K562 (cell line): ENCODE data around the gene BMF. TPM values are rescaled to one million over a fixed set of nuclear protein-coding genes. Genes with fewer than 3 reads are reported as not detected.

Source experiments
- PRDM10 ChIP-seq: fragments of 450-650 bp; IDR thresholded peaks from 2 replicates; pipeline ENCODE4 v1.6.1; 2018; ENCODE audit not compliant: partially characterized antibody
- WHSC1 ChIP-seq: IDR thresholded peaks from one replicate; pipeline ENCODE4 v1.6.1; 2012; ENCODE audit warnings: low read length, control low read depth, inconsistent platforms
- polyA plus RNA-seq, 8 experiments: library from polyadenylated mRNA; depleted of rRNA in 4 of 8; stranded (reverse) in 5 of 8; unstranded in 3 of 8; fragments of >200 nt; fragmentation: Nextera tagmentation in 2 of 8; fragmentation: Illumina TruSeq in 1 of 8; extraction: Ambion mirVana in 2 of 8; extraction: Trizol in 1 of 8; gene quantifications; 2 replicates each; pipeline versions ENCODE4 v1.2.1 to v1.2.3, GENCODE V29; 2011 to 2014; ENCODE audit warnings: inconsistent platforms in 1 of 8, missing spikeins in 1 of 8
- total RNA-seq, 7 experiments: library from RNA; depleted of rRNA in 6 of 7; stranded (reverse); fragments of >200 nt in 6 of 7; fragmentation: Illumina TruSeq in 2 of 7; extraction: Trizol in 2 of 7; gene quantifications; 2 replicates each; pipeline versions ENCODE4 v1.2.1 to v1.2.3, GENCODE V29; 2011 to 2021; ENCODE audit warnings: low replicate concordance in 1 of 7
- TF ChIP-seq, protein P1 (sequence below), 2 experiments: fragments of 450-650 bp; formaldehyde crosslinking in 1 of 2; IDR thresholded peaks; 2 replicates each; pipeline versions ENCODE4 v1.4.0 to v1.6.1; 2014 to 2020; ENCODE audit warnings: mild to moderate bottlenecking in 2 of 2, borderline replicate concordance in 1 of 2, low read depth in 1 of 2
- TF ChIP-seq, protein P2 (sequence below): sonication (generic); formaldehyde crosslinking; IDR thresholded peaks from 2 replicates; pipeline ENCODE4 v1.9.0; 2022; ENCODE audit warnings: mild to moderate bottlenecking, missing genetic modification reagents

Gene BMF
- total and polyA plus RNA-seq, 9 of the 15 experiments (the other 6 are each of a cell fraction or from before 2014, with no cell fraction given): 0.25 to 0.91 (median 0.59) TPM; not detected in 2

DNA sequence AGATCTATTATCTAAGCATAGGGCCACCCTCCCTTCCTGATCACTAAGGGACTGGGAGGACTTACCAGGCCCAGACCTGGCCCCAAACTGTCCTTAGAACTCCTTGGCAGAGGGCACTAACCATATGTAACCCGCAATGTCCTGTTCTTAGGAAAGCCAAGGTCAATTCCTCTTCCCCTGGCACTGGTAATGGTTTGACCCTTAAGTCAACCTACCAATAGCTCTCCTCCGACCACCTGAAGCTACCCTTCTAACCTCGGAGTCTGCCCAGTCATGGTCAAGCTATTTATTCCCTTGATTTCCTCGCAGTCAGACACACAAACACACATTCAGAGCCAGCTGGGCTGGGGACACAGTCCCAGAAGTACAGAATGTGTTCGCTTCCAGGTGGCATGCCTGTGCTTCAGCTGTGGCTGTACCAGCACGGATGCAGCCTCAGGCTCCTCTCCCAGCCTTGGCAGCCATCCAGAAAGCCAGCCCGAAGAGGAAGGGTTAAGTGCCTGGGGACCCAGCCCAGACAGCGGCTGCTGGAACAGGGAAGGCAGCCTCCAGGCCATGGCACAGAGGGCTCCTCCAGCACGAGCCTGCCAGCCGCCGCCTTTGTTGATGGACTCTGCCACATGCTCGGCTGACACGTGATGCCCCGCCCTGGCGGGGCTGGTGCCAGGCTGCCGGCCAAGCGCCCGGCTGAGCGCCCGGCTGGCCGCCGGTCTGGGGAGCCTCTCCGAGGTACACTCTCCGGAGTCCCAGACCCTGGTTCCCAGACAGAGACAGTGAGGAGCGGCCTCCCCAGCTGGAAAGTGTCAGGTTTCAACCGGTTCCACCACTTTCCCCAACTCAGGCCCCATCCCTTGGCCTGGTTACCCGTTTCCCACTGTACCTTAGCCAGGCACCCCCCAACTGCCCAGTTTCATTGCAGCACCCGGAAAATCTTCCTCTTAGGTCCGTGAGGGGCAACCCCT is 5.5 kb downstream of the BMF start (continued):
- TF ChIP-seq, protein P1, sequence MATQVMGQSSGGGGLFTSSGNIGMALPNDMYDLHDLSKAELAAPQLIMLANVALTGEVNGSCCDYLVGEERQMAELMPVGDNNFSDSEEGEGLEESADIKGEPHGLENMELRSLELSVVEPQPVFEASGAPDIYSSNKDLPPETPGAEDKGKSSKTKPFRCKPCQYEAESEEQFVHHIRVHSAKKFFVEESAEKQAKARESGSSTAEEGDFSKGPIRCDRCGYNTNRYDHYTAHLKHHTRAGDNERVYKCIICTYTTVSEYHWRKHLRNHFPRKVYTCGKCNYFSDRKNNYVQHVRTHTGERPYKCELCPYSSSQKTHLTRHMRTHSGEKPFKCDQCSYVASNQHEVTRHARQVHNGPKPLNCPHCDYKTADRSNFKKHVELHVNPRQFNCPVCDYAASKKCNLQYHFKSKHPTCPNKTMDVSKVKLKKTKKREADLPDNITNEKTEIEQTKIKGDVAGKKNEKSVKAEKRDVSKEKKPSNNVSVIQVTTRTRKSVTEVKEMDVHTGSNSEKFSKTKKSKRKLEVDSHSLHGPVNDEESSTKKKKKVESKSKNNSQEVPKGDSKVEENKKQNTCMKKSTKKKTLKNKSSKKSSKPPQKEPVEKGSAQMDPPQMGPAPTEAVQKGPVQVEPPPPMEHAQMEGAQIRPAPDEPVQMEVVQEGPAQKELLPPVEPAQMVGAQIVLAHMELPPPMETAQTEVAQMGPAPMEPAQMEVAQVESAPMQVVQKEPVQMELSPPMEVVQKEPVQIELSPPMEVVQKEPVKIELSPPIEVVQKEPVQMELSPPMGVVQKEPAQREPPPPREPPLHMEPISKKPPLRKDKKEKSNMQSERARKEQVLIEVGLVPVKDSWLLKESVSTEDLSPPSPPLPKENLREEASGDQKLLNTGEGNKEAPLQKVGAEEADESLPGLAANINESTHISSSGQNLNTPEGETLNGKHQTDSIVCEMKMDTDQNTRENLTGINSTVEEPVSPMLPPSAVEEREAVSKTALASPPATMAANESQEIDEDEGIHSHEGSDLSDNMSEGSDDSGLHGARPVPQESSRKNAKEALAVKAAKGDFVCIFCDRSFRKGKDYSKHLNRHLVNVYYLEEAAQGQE (IDR thresholded peaks at IDR 0.05; ENCODE audit: borderline replicate concordance): peak; percentile 63
- TF ChIP-seq, protein P1 (CRISPR knock-in tag; IDR thresholded peaks at IDR 0.05; ENCODE audit: low read depth): no peak
- TF ChIP-seq WHSC1 (no peak), PRDM10 (peak; percentile 51)
- TF ChIP-seq, protein P2, sequence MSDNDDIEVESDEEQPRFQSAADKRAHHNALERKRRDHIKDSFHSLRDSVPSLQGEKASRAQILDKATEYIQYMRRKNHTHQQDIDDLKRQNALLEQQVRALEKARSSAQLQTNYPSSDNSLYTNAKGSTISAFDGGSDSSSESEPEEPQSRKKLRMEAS (CRISPR knock-in tag): no peak; the same call in 1 of the 2 replicates
